CD14-positive monocyte (primary cell): Measurements from ENCODE around the gene ZSCAN1. TPM values are rescaled to one million over a fixed set of nuclear protein-coding genes. Genes with fewer than 3 reads are reported as not detected.

Experiments used
- DNase-seq, 3 donors: peaks; one replicate each; pipeline ENCODE4 v3.0.0-alpha.2; 2011 to 2022
- H2AFZ ChIP-seq: 2 replicates; pipeline ENCODE4 v1.6.0; 2012; ENCODE audit warnings: mild to moderate bottlenecking, low read depth, low read length, inconsistent platforms; ENCODE audit not compliant: insufficient read depth, poor library complexity, severe bottlenecking
- H3K27ac ChIP-seq, 2 donors: 1 replicate in 1 of 2; 2 replicates in 1 of 2; pipeline ENCODE4 v1.5.1; 2012 to 2013; ENCODE audit warnings: low read length in 2 of 2, control low read depth in 1 of 2, inconsistent platforms in 1 of 2, low read depth in 1 of 2, mild to moderate bottlenecking in 1 of 2
- H3K27me3 ChIP-seq, 2 donors: one replicate each; pipeline versions ENCODE4 v1.6.0 to v1.6.1; 2011 to 2013; ENCODE audit warnings: low read length in 2 of 2; ENCODE audit not compliant: control insufficient read depth in 2 of 2, insufficient read depth in 2 of 2
- H3K36me3 ChIP-seq, 2 donors: replicated peaks in 1 of 2; 1 replicate in 1 of 2; 2 replicates in 1 of 2; pipeline versions ENCODE4 v1.5.1 to v1.6.1; 2012 to 2013; ENCODE audit warnings: low read length in 2 of 2, control low read depth in 1 of 2, inconsistent platforms in 1 of 2, mild to moderate bottlenecking in 1 of 2; ENCODE audit not compliant: insufficient read depth in 2 of 2, control insufficient read depth in 1 of 2
- H3K4me1 ChIP-seq, 2 donors: 1 replicate in 1 of 2; 2 replicates in 1 of 2; pipeline versions ENCODE4 v1.5.1 to v1.6.1; 2012 to 2013; ENCODE audit warnings: low read length in 2 of 2, control low read depth in 1 of 2, inconsistent platforms in 1 of 2, mild to moderate bottlenecking in 1 of 2, moderate library complexity in 1 of 2; ENCODE audit not compliant: insufficient read depth in 2 of 2, control insufficient read depth in 1 of 2
- H3K4me2 ChIP-seq: replicated peaks from 2 replicates; pipeline ENCODE3; 2012; ENCODE audit warnings: low read length, moderate library complexity, mild to moderate bottlenecking; ENCODE audit not compliant: poor library complexity, severe bottlenecking; ENCODE audit errors: extremely low read depth
- H3K4me3 ChIP-seq, 3 experiments: fragments of 200-600 bp in 1 of 3; sonication (generic) in 1 of 3; replicated peaks in 1 of 3; 1 replicate in 2 of 3; 2 replicates in 1 of 3; pipeline ENCODE4 v1.5.1; 2011 to 2013; ENCODE audit warnings: low read length in 3 of 3, mild to moderate bottlenecking in 3 of 3, control low read depth in 2 of 3, low read depth in 2 of 3, inconsistent platforms in 1 of 3, moderate library complexity in 1 of 3
- H3K79me2 ChIP-seq: 2 replicates; pipeline ENCODE4 v1.6.0; 2012; ENCODE audit warnings: mild to moderate bottlenecking, control low read depth, inconsistent platforms, low read length, moderate library complexity; ENCODE audit not compliant: insufficient read depth
- H3K9ac ChIP-seq: 2 replicates; pipeline ENCODE4 v1.6.0; 2017; ENCODE audit warnings: low read length, mild to moderate bottlenecking; ENCODE audit not compliant: insufficient read depth, poor library complexity, severe bottlenecking
- H3K9me3 ChIP-seq, 2 donors: replicated peaks in 1 of 2; 1 replicate in 1 of 2; 2 replicates in 1 of 2; pipeline versions ENCODE4 v1.5.1 to v1.6.1; 2012 to 2013; ENCODE audit warnings: low read length in 2 of 2, control low read depth in 1 of 2; ENCODE audit not compliant: control insufficient read depth in 1 of 2, insufficient read depth in 1 of 2
- H4K20me1 ChIP-seq: 2 replicates; pipeline ENCODE4 v1.6.0; 2012; ENCODE audit warnings: mild to moderate bottlenecking, low read length, control low read depth, moderate library complexity; ENCODE audit not compliant: insufficient read depth
- H3K27ac Mint-ChIP-seq, 7 donors: one replicate each; pipeline ENCODE4 v1.8.0; 2020; ENCODE audit warnings: mild to moderate bottlenecking in 7 of 7, mixed read lengths in 7 of 7, moderate library complexity in 6 of 7, inconsistent platforms in 2 of 7
- H3K27me3 Mint-ChIP-seq, 3 donors: one replicate each; pipeline ENCODE4 v1.8.0; 2021 to 2022; ENCODE audit warnings: low read depth in 3 of 3, mild to moderate bottlenecking in 3 of 3, mixed read lengths in 3 of 3, moderate library complexity in 3 of 3, inconsistent platforms in 1 of 3
- H3K36me3 Mint-ChIP-seq, 2 donors: one replicate each; pipeline ENCODE4 v1.8.0; 2020; ENCODE audit warnings: mixed read lengths in 2 of 2, inconsistent platforms in 1 of 2, mild to moderate bottlenecking in 1 of 2
- H3K4me1 Mint-ChIP-seq: one replicate; pipeline ENCODE4 v1.8.0; 2020; ENCODE audit warnings: mild to moderate bottlenecking, mixed read lengths
- H3K4me3 Mint-ChIP-seq, 2 donors: one replicate each; pipeline ENCODE4 v1.8.0; 2020; ENCODE audit warnings: mild to moderate bottlenecking in 2 of 2, mixed read lengths in 2 of 2, moderate library complexity in 1 of 2
- H3K9me3 Mint-ChIP-seq, 7 donors: one replicate each; pipeline ENCODE4 v1.8.0; 2020 to 2022; ENCODE audit warnings: mixed read lengths in 7 of 7, mild to moderate bottlenecking in 6 of 7, moderate library complexity in 6 of 7, inconsistent platforms in 2 of 7
- WGBS: methylation state at CpG from one replicate; pipeline ENCODE4 v1.1.5; 2013; ENCODE audit warnings: missing lambda C conversion rate; ENCODE audit not compliant: insufficient coverage; 5-methylcytosine and 5-hydroxymethylcytosine counted together
- intact Hi-C, 2 donors: fragments of 100-400 bp; cut with micrococcal nuclease; formaldehyde crosslinking; loops; one replicate each; pipeline versions ENCODE4 v1.15.0 to v1.15.1; 2023
- polyA plus RNA-seq, 3 donors: library from polyadenylated mRNA; depleted of rRNA in 1 of 3; unstranded in 2 of 3; stranded (reverse) in 1 of 3; fragments of 300-500 nt in 2 of 3; fragments of >200 nt in 1 of 3; fragmentation: Illumina TruSeq in 2 of 3; gene quantifications; 1 replicate in 2 of 3; 2 replicates in 1 of 3; pipeline ENCODE4 v1.2.3, GENCODE V29; 2012 to 2021
- TF ChIP-seq, protein P1 (sequence below): fragments of 200-600 bp; IDR thresholded peaks from one replicate; pipeline ENCODE4 v1.8.0; 2022; ENCODE audit warnings: antibody characterized with exemption, mild to moderate bottlenecking

Gene ZSCAN1
- polyA plus RNA-seq, 3 donors = not detected

DNA sequence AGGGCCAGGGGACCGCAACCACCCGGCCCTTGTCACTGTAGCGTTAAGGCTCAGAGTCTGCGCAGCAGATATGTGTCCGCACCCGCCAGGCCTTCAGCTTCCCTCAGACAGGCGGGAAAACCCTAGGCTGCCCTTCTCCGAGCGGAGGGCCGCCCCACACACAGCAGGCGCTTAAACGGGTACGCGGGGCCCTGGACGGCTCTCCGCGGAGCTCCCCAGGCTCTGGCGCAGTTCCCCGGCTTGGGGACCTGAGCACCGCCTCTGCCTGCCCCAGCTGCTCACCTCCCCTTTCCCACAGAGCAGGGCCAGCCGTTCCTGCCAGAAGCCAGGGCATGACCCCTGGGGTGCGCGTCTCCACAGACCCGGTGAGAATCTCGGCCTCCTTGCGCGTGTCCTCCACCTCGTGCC lies 25.9 kb downstream of the ZSCAN1 start:
- Mint-ChIP-seq H3K27me3 (peaks cover 6 to 8% (median 8%) of the 10 kb centered on the region in 3 donors), H3K4me1 (peaks cover 12% of the 10 kb centered on the region), H3K36me3 (peaks cover 5 to 20% of the 10 kb centered on the region in 2 donors), H3K27ac (no peak overlapping the region), H3K4me3 (peak overlapping the region; percentile 80 to 82), H3K9me3 (peaks cover 59 to 93% (median 89%) of the 10 kb centered on the region in 7 donors)
- Histone ChIP-seq H3K27ac (no peak overlapping the region), H3K27me3 (no peaks in the 10 kb centered on the region), H3K9ac (peak overlapping the region; percentile 57), H4K20me1 (no peaks in the 10 kb centered on the region), H2AFZ (peak overlapping the region; percentile 80), H3K79me2 (no peaks in the 10 kb centered on the region), H3K4me1 (peaks cover 5 to 13% of the 10 kb centered on the region in 2 donors), H3K9me3 (peaks cover 85 to 92% of the 10 kb centered on the region in 2 donors), H3K4me2 (peak overlapping the region; percentile 75), H3K36me3 (no peaks in the 10 kb centered on the region), H3K4me3 (peak overlapping the region; percentile 12 to 74 (median 29))
- no peak for DNase-seq
- TF ChIP-seq, protein P1, sequence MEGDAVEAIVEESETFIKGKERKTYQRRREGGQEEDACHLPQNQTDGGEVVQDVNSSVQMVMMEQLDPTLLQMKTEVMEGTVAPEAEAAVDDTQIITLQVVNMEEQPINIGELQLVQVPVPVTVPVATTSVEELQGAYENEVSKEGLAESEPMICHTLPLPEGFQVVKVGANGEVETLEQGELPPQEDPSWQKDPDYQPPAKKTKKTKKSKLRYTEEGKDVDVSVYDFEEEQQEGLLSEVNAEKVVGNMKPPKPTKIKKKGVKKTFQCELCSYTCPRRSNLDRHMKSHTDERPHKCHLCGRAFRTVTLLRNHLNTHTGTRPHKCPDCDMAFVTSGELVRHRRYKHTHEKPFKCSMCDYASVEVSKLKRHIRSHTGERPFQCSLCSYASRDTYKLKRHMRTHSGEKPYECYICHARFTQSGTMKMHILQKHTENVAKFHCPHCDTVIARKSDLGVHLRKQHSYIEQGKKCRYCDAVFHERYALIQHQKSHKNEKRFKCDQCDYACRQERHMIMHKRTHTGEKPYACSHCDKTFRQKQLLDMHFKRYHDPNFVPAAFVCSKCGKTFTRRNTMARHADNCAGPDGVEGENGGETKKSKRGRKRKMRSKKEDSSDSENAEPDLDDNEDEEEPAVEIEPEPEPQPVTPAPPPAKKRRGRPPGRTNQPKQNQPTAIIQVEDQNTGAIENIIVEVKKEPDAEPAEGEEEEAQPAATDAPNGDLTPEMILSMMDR = no peak
- WGBS = 25% methylated on average over 26 of the region's 28 CpGs
- intact Hi-C loops = no loop called here

DNA sequence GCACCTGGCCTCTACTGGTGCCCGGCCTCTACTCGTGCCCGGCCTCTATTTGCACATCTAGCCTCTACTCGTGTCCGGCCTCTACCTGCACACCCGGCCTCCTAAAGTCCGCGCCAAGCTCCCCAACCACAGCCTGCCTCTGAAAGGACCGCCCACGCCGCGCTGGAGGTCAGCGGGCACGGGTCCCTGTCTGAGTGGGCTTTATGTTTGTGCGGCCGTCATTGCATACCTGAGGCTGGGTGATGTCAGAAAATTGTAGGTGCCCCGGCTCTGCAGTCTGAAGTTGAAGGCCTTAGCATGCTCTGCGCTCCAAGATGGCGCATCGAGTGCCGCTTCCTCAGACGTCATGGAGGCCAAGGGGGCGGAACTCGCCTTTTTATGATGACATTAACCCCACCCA lies 26.4 kb downstream of the ZSCAN1 start:
- peaks cover 60 to 93% (median 89%) of the 10 kb centered on the region in 7 donors for H3K9me3 Mint-ChIP-seq
- Histone ChIP-seq H3K4me1 (peaks cover 5 to 13% of the 10 kb centered on the region in 2 donors), H3K4me2 (no peak overlapping the region), H3K9me3 (peaks cover 86 to 91% of the 10 kb centered on the region in 2 donors), H3K4me3 (peak overlapping the region in 1 of 3 experiments; percentile 74), H3K27ac (no peak overlapping the region), H2AFZ (no peak overlapping the region), H3K36me3 (no peaks in the 10 kb centered on the region), H4K20me1 (no peaks in the 10 kb centered on the region), H3K27me3 (no peaks in the 10 kb centered on the region), H3K9ac (no peak overlapping the region), H3K79me2 (no peaks in the 10 kb centered on the region)
- H3K36me3 Mint-ChIP-seq = peaks cover 5 to 24% of the 10 kb centered on the region in 2 donors
- H3K4me1 Mint-ChIP-seq = peaks cover 9% of the 10 kb centered on the region
- DNase-seq = no peak
- H3K27me3 Mint-ChIP-seq = peaks cover 2 to 8% (median 8%) of the 10 kb centered on the region in 3 donors
- TF ChIP-seq, protein P1 = no peak
- intact Hi-C loops = no loop called here
- H3K27ac Mint-ChIP-seq = no peak overlapping the region
- H3K4me3 Mint-ChIP-seq = peak overlapping the region in 1 of 2 donors; percentile 82
- WGBS = 86% methylated on average over 8 of the region's 24 CpGs
